Measurements from ENCODE around the gene ANKRD60. TPM values are rescaled to one million over a fixed set of nuclear protein-coding genes. Genes with fewer than 3 reads are reported as not detected.

Gene ANKRD60
- polyA plus RNA-seq, 2 donors, result not detected

DNA sequence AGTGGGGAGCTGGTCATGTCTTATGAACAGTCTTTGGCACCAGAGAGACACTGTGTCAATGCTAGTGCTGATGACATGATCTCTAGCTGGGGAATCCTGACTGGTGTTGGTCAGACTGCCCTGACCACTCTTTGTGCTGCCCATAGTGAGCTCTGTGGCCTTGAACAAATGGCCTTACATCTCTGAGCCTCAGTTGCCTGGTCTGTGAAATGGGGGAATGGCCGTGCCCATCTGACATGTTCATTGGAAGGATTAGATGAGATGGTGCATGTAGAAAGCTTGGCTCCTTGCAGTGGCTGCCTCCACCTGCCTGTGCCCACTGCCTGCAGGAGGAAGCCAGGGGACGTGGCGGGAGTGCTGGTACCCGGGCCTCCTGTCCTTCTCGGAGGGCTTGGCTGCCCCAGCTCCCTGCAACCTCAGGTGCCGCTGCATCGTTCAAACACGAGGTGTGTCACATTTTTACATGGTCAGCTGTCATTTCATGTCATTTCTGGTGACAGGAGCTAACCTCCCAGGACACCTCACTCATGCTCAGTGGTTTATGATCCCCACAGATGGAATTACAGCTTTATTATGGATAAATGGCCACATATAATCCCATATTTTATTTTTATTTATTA is 45.8 kb downstream of the ANKRD60 start:
- Histone ChIP-seq H3K4me3 (ENCODE audit: low read depth in 1 of 2, low read length in 2 of 2) (no peak overlapping the region), H3K27ac (ENCODE audit: low read depth in 2 of 2, low read length in 1 of 2) (no peak overlapping the region), H3K27me3 (ENCODE audit: control insufficient read depth in 1 of 2, insufficient read depth in 2 of 2, low read length in 2 of 2) (no peaks in the 10 kb centered on the region), H3K4me1 (ENCODE audit: control insufficient read depth in 2 of 2, insufficient read depth in 2 of 2, low read length in 1 of 2) (peaks cover 2 to 3% of the 10 kb centered on the region in 2 donors), H3K9me3 (ENCODE audit: control insufficient read depth in 2 of 2, insufficient read depth in 1 of 2, low read depth in 1 of 2, low read length in 1 of 2) (peaks cover 0 to 12% of the 10 kb centered on the region in 2 donors), H3K36me3 (ENCODE audit: control insufficient read depth in 2 of 2, insufficient read depth in 2 of 2, low read length in 1 of 2) (no peaks in the 10 kb centered on the region)
- WGBS, 2 donors, result 82 to 86% methylated on average over 8 of the region's 8 CpGs

DNA sequence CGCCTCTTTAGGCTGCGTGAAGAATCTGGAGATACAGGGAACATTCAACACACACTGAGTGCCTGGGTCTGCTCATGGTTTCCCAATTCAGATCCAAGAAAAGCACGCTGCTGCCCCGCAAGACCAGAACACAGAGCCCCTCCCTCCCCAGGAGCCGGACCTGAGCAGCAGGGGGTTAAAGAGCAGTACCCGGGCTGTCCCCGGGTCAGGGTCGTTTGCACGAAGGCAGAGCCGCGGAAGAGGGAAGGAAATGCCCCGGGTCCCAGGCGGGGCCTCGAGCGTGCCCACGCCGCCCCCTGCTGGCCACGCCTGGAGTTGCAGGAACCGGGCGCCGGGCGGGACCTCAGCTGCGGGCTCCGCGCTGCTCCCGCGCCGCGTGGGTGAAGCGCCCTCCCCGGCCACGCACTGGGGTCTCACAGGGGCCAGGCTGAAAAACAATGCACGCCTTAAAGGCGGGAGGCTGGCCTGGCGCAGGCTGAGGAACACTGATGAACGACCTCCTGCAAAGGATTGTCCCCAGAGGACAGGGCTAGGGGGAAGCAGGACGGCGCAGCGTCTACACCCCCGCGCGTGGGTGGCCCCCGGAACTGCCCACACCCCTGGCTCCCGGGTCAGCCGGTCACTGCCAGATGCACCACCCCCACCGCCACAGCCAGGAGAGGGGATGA is 48.9 kb downstream of the ANKRD60 start:
- H3K27me3 ChIP-seq (ENCODE audit: control insufficient read depth in 1 of 2, insufficient read depth in 2 of 2, low read length in 2 of 2), result no peaks in the 10 kb centered on the region
- whole genome bisulfite sequencing, 2 donors, result 1 to 2% methylated on average over 43 to 46 of the region's 46 CpGs
- no peaks in the 10 kb centered on the region for H3K36me3 ChIP-seq (ENCODE audit: control insufficient read depth in 2 of 2, insufficient read depth in 2 of 2, low read length in 1 of 2)
- H3K9me3 ChIP-seq (ENCODE audit: control insufficient read depth in 2 of 2, insufficient read depth in 1 of 2, low read depth in 1 of 2, low read length in 1 of 2), result peaks cover 0 to 8% of the 10 kb centered on the region in 2 donors
- no peak overlapping the region for H3K27ac ChIP-seq (ENCODE audit: low read depth in 2 of 2, low read length in 1 of 2)
- H3K4me3 ChIP-seq (ENCODE audit: low read depth in 1 of 2, low read length in 2 of 2), result peak overlapping the region in 1 of 2 donors; percentile 6
- H3K4me1 ChIP-seq (ENCODE audit: control insufficient read depth in 2 of 2, insufficient read depth in 2 of 2, low read length in 1 of 2), result peaks cover 2 to 3% of the 10 kb centered on the region in 2 donors

DNA sequence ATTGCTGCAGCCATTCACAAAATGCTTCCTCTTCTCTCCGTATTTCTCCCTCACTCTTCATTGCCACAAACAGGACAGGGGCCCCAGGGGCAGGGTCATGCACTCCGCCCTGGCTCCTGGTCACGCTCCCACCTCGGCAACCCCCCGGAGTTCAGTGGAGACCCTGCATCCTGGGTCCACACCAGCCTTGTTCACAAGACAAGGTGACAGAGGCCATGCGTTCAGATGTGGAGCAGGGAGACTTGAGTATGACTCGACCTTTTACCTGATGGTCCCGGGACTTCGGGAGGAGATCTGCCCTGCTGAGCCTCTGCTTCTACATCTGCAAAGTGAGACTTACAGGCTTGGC is 49.4 kb downstream of the ANKRD60 start:
- H3K36me3 ChIP-seq (ENCODE audit: control insufficient read depth in 2 of 2, insufficient read depth in 2 of 2, low read length in 1 of 2), result no peaks in the 10 kb centered on the region
- H3K9me3 ChIP-seq (ENCODE audit: control insufficient read depth in 2 of 2, insufficient read depth in 1 of 2, low read depth in 1 of 2, low read length in 1 of 2), result peaks cover 0 to 3% of the 10 kb centered on the region in 2 donors
- no peak overlapping the region for H3K27ac ChIP-seq (ENCODE audit: low read depth in 2 of 2, low read length in 1 of 2)
- 55 to 66% methylated on average over 9 of the region's 9 CpGs for WGBS, 2 donors
- no peak overlapping the region for H3K4me3 ChIP-seq (ENCODE audit: low read depth in 1 of 2, low read length in 2 of 2)
- peaks cover 2 to 3% of the 10 kb centered on the region in 2 donors for H3K4me1 ChIP-seq (ENCODE audit: control insufficient read depth in 2 of 2, insufficient read depth in 2 of 2, low read length in 1 of 2)
- no peaks in the 10 kb centered on the region for H3K27me3 ChIP-seq (ENCODE audit: control insufficient read depth in 1 of 2, insufficient read depth in 2 of 2, low read length in 2 of 2)

DNA sequence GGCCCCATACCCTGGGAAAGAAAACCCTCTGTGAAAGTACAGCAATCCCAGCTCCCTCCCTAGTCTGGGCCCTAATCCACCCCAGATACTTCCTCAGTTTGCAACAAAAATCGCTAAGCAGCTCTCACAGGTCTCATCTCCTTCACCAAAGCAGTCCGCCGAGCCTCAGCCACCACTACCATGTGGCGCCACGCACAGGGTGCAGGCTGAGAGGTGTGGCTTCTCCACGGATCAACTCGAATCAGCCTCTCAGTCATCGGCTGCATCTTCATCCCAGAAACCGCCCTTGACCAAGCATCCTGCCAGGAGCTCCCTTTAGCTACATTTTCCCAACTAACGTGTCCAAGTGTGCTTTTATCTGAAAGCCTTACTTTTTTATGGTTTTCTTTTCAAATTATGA is 50.7 kb downstream of the ANKRD60 start:
- peaks cover 2 to 3% of the 10 kb centered on the region in 2 donors for H3K4me1 ChIP-seq (ENCODE audit: control insufficient read depth in 2 of 2, insufficient read depth in 2 of 2, low read length in 1 of 2)
- no peaks in the 10 kb centered on the region for H3K36me3 ChIP-seq (ENCODE audit: control insufficient read depth in 2 of 2, insufficient read depth in 2 of 2, low read length in 1 of 2)
- H3K27ac ChIP-seq (ENCODE audit: low read depth in 2 of 2, low read length in 1 of 2), result no peak overlapping the region
- H3K4me3 ChIP-seq (ENCODE audit: low read depth in 1 of 2, low read length in 2 of 2), result no peak overlapping the region
- 84 to 90% methylated on average over 10 of the region's 10 CpGs for WGBS, 2 donors
- no peaks in the 10 kb centered on the region for H3K27me3 ChIP-seq (ENCODE audit: control insufficient read depth in 1 of 2, insufficient read depth in 2 of 2, low read length in 2 of 2)
- no peaks in the 10 kb centered on the region for H3K9me3 ChIP-seq (ENCODE audit: control insufficient read depth in 2 of 2, insufficient read depth in 1 of 2, low read depth in 1 of 2, low read length in 1 of 2)

DNA sequence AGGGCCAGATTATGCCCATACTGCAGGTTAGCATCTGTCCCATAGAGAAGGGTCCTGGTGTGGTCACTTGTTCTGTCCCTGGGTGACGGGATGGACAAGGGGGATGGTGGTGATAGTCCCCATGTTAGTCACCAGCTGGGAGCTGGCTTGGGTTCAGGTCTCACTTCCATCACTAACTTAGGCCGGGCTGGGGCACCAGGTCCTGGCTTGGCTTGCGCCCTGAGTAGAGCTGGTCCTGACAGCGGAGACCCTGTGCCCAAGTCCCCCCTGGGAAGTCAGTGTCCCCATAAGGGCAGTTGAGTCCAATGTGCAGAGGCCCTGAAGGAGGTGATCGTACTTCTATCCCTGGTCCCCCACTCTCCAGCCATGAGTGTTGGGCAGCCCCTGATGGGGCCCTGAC is 52.6 kb downstream of the ANKRD60 start:
- no peak overlapping the region for H3K4me3 ChIP-seq (ENCODE audit: low read depth in 1 of 2, low read length in 2 of 2)
- no peaks in the 10 kb centered on the region for H3K36me3 ChIP-seq (ENCODE audit: control insufficient read depth in 2 of 2, insufficient read depth in 2 of 2, low read length in 1 of 2)
- no peaks in the 10 kb centered on the region for H3K9me3 ChIP-seq (ENCODE audit: control insufficient read depth in 2 of 2, insufficient read depth in 1 of 2, low read depth in 1 of 2, low read length in 1 of 2)
- 85 to 96% methylated on average over 5 of the region's 5 CpGs for WGBS, 2 donors
- H3K27me3 ChIP-seq (ENCODE audit: control insufficient read depth in 1 of 2, insufficient read depth in 2 of 2, low read length in 2 of 2), result no peaks in the 10 kb centered on the region
- no peak overlapping the region for H3K27ac ChIP-seq (ENCODE audit: low read depth in 2 of 2, low read length in 1 of 2)
- peaks cover 2 to 3% of the 10 kb centered on the region in 2 donors for H3K4me1 ChIP-seq (ENCODE audit: control insufficient read depth in 2 of 2, insufficient read depth in 2 of 2, low read length in 1 of 2)

DNA sequence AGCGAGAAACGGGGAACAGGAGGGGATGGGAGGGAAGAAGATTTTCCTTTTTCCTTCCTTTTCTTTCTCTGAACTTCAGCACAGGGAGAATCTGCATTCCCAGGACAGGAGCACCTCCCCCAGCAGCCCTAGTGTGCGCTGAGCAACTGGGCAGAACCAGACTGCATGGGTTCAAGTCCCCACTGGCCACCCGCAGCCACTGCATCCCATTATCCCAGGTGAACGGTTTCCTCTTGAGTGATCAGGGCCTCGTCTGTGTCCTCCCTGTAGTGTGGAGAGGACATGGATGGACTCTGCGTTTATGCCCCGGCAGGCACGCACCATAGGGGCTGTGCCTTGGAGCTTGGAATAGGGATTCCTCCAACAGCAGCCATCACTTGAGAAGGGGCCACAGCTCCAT is 53.0 kb downstream of the ANKRD60 start:
- Histone ChIP-seq H3K4me1 (ENCODE audit: control insufficient read depth in 2 of 2, insufficient read depth in 2 of 2, low read length in 1 of 2) (peaks cover 2 to 3% of the 10 kb centered on the region in 2 donors), H3K4me3 (ENCODE audit: low read depth in 1 of 2, low read length in 2 of 2) (no peak overlapping the region), H3K27me3 (ENCODE audit: control insufficient read depth in 1 of 2, insufficient read depth in 2 of 2, low read length in 2 of 2) (no peaks in the 10 kb centered on the region), H3K36me3 (ENCODE audit: control insufficient read depth in 2 of 2, insufficient read depth in 2 of 2, low read length in 1 of 2) (no peaks in the 10 kb centered on the region), H3K27ac (ENCODE audit: low read depth in 2 of 2, low read length in 1 of 2) (peak overlapping the region in 1 of 2 donors; percentile 64), H3K9me3 (ENCODE audit: control insufficient read depth in 2 of 2, insufficient read depth in 1 of 2, low read depth in 1 of 2, low read length in 1 of 2) (no peaks in the 10 kb centered on the region)
- WGBS, 2 donors, result 75 to 84% methylated on average over 9 of the region's 9 CpGs

DNA sequence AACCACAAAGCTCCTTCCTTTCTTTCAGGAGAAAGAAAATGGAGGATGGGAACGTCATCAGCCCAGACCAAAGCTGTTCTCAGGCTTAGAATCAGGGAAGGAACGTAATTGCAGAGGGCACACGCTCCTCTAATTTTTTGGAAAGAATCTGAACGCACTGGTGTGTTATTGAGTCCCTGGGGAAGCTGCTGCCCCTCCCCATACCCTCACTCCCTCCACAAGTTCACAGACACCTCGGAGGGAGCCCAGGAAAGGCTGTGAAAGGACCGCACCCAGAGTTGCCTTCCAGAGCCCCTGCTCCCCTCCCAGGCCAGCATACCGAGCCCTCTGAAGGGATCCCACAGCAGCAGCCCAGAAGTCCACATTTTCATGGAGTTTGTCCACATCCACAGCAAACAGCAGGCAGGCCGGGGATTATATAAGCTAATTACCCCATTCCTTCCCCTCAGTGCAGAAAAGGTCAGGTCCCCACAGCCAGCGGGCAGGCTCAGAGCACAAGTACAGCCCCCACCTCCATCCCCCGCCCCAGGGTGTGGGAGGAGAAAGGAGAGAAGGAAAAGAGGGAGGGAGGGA is 53.7 kb downstream of the ANKRD60 start:
- Histone ChIP-seq H3K4me1 (ENCODE audit: control insufficient read depth in 2 of 2, insufficient read depth in 2 of 2, low read length in 1 of 2) (peaks cover 2% of the 10 kb centered on the region in 2 donors), H3K36me3 (ENCODE audit: control insufficient read depth in 2 of 2, insufficient read depth in 2 of 2, low read length in 1 of 2) (no peaks in the 10 kb centered on the region), H3K9me3 (ENCODE audit: control insufficient read depth in 2 of 2, insufficient read depth in 1 of 2, low read depth in 1 of 2, low read length in 1 of 2) (no peaks in the 10 kb centered on the region), H3K4me3 (ENCODE audit: low read depth in 1 of 2, low read length in 2 of 2) (no peak overlapping the region), H3K27me3 (ENCODE audit: control insufficient read depth in 1 of 2, insufficient read depth in 2 of 2, low read length in 2 of 2) (no peaks in the 10 kb centered on the region), H3K27ac (ENCODE audit: low read depth in 2 of 2, low read length in 1 of 2) (peak overlapping the region; percentile 54 to 64)
- 51 to 58% methylated on average over 10 of the region's 10 CpGs for WGBS, 2 donors

DNA sequence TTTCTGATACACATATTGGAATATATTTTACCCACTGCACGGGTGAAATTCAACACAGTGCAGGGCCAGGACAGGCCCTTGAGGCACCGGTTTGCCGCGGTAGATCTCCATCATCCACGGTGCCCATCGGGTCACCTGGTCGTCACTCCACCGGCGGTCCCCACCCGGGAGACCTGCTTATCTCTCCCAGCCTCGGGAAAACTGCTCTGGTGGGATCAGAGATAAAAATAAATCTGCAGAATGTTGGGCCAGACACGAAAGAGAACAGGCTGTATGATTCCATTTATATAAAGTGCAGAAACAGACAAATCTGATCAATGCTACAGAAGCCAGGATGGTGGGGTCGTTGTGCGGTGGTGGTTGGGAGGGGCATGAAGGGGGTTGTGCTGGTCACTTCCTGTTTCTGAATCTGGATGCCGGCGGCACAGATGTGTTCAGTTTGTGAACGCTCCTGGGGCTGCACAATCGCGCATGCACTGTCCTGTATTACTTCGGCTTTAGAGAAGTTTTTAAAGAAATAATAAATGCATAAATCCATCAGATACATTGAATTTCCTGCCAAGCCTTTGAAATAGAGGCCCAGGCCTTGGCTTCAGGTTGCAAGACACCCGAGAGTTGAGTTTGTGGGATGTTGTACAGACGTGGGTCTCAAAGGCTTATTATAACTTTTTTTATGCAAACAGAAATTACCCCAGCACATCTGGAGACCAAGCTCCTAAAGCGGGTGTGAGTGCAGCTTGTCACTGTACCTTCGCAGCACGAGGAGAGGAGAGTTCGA is 54.3 kb downstream of the ANKRD60 start:
- Histone ChIP-seq H3K27me3 (ENCODE audit: control insufficient read depth in 1 of 2, insufficient read depth in 2 of 2, low read length in 2 of 2) (no peaks in the 10 kb centered on the region), H3K36me3 (ENCODE audit: control insufficient read depth in 2 of 2, insufficient read depth in 2 of 2, low read length in 1 of 2) (no peaks in the 10 kb centered on the region), H3K4me1 (ENCODE audit: control insufficient read depth in 2 of 2, insufficient read depth in 2 of 2, low read length in 1 of 2) (no peaks in the 10 kb centered on the region), H3K9me3 (ENCODE audit: control insufficient read depth in 2 of 2, insufficient read depth in 1 of 2, low read depth in 1 of 2, low read length in 1 of 2) (no peaks in the 10 kb centered on the region), H3K4me3 (ENCODE audit: low read depth in 1 of 2, low read length in 2 of 2) (no peak overlapping the region), H3K27ac (ENCODE audit: low read depth in 2 of 2, low read length in 1 of 2) (peak overlapping the region; percentile 54 to 64)
- WGBS, 2 donors, result 52 to 61% methylated on average over 26 of the region's 26 CpGs

DNA sequence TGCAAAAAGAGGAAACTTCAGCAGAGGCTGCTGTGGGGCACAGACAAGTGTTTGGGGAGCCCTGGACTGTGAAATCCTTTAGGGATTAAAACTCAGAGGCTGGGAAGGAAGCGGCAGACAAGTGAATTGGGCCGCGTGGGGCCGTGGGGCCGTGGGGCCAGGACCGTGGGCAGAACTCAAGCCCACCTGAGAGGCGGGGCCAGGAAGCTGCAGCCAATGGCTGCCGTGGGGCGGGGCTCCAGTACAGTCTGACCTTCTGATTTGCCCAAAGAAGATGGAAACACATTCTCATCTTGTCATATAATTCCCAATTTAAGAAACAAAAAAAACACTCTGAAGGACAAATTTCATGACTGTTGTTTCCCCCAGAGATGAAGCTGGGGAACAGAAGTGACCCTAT is 55.4 kb downstream of the ANKRD60 start:
- no peaks in the 10 kb centered on the region for H3K36me3 ChIP-seq (ENCODE audit: control insufficient read depth in 2 of 2, insufficient read depth in 2 of 2, low read length in 1 of 2)
- no peaks in the 10 kb centered on the region for H3K27me3 ChIP-seq (ENCODE audit: control insufficient read depth in 1 of 2, insufficient read depth in 2 of 2, low read length in 2 of 2)
- WGBS, 2 donors, result 84 to 88% methylated on average over 9 of the region's 9 CpGs
- H3K4me3 ChIP-seq (ENCODE audit: low read depth in 1 of 2, low read length in 2 of 2), result no peak overlapping the region
- no peak overlapping the region for H3K27ac ChIP-seq (ENCODE audit: low read depth in 2 of 2, low read length in 1 of 2)
- no peaks in the 10 kb centered on the region for H3K9me3 ChIP-seq (ENCODE audit: control insufficient read depth in 2 of 2, insufficient read depth in 1 of 2, low read depth in 1 of 2, low read length in 1 of 2)
- H3K4me1 ChIP-seq (ENCODE audit: control insufficient read depth in 2 of 2, insufficient read depth in 2 of 2, low read length in 1 of 2), result no peaks in the 10 kb centered on the region
